Measurements from ENCODE around the gene SLC30A5. TPM values are rescaled to one million over a fixed set of nuclear protein-coding genes. Genes with fewer than 3 reads are reported as not detected.
A peak's percentile ranks its signal among the peaks of the same experiment; 100 is the strongest.

SLC30A5 gene
- total RNA-seq, 1 experiment from 2014 or later: 50.0 TPM

GRCh38 chr5:69092969-69093368 lies 845 bp upstream of the SLC30A5 start:
- intact Hi-C loops (cut with micrococcal nuclease): loop anchor here (1.0 to 10.0 kb wide), 4 partner anchors 50 to 302 kb away; a partner anchor contains a TSS
- ATAC-seq: no peak
- DNase-seq (ENCODE audit: low read depth, low spot score): no peak
- Histone ChIP-seq H3K79me2 (ENCODE audit: insufficient read depth, low read length) (peaks cover 41% of the 10 kb centered on the region), H2AFZ (ENCODE audit: low read depth, low read length, poor library complexity, severe bottlenecking) (peak overlapping the region; percentile 78), H3K9me3 (ENCODE audit: control insufficient read depth in 1 of 2, insufficient read depth in 1 of 2, low read depth in 1 of 2, low read length in 2 of 2) (no peaks in the 10 kb centered on the region), H3K4me3 (replicated peaks in 1 of 2; ENCODE audit: low read depth in 1 of 2, low read length in 2 of 2) (no peak overlapping the region), H3K9me2 (ENCODE audit: insufficient read depth) (no peaks in the 10 kb centered on the region), H3K27me3 (ENCODE audit: insufficient read depth, low read length) (no peaks in the 10 kb centered on the region), H4K20me1 (ENCODE audit: insufficient read depth) (no peaks in the 10 kb centered on the region), H3K9ac (ENCODE audit: low read length) (peak overlapping the region; percentile 8; the same call in 1 of the 2 replicates), H3K27ac (ENCODE audit: low read depth, low read length) (no peak overlapping the region), H3K36me3 (ENCODE audit: control insufficient read depth in 1 of 2, insufficient read depth in 2 of 2, low read length in 2 of 2) (peaks cover 0 to 3% of the 10 kb centered on the region in 2 experiments; a peak in 1 of 4 replicates), H3K4me1 (ENCODE audit: control insufficient read depth in 1 of 2, insufficient read depth in 2 of 2, low read length in 2 of 2) (peaks cover 0 to 14% of the 10 kb centered on the region in 2 experiments; a peak in 1 of 4 replicates), H3K4me2 (ENCODE audit: low read length) (peak overlapping the region; percentile 29)
- CTCF ChIA-PET: interaction anchor here (0.6 to 1.6 kb wide), 18 partner anchors 9 to 360 kb away, joined by 3 to 30 read pairs (median 4); partner anchors contain the start of gene CENPH
- RAD21 ChIA-PET (ENCODE audit: low non-redundant PET in 1 of 2, low total read pairs in 2 of 2, uncharacterized antibody in 2 of 2, unreplicated experiment in 2 of 2): interaction anchor here in 1 of 2 experiments (0.5 to 1.1 kb wide), 2 partner anchors 50 to 309 kb away, joined by 3 read pairs; no protein-coding TSS in a partner anchor
- BruUV-seq (replicated peaks): no TSS peak
- POLR2A ChIA-PET: interaction anchor here (1.6 kb wide), 1 partner anchor 50 kb away, joined by 4 read pairs; no protein-coding TSS in a partner anchor
- TF ChIP-seq POLR2A (IDR thresholded peaks at IDR 0.05; ENCODE audit: borderline replicate concordance, extremely low read depth, insufficient read depth, insufficient read length): no peak

GRCh38 chr5:69099302-69099701 lies 5.5 kb downstream of the SLC30A5 start:
- ChIA-PET RAD21 (ENCODE audit: low non-redundant PET in 1 of 2, low total read pairs in 2 of 2, uncharacterized antibody in 2 of 2, unreplicated experiment in 2 of 2) (no interaction called here), CTCF (no interaction called here), POLR2A (no interaction called here)
- H2AFZ ChIP-seq (ENCODE audit: low read depth, low read length, poor library complexity, severe bottlenecking): no peak overlapping the region
- ATAC-seq (no peak), DNase-seq (ENCODE audit: low read depth, low spot score) (no peak)
- H3K9me2 ChIP-seq (ENCODE audit: insufficient read depth): no peaks in the 10 kb centered on the region
- no peak overlapping the region for H3K4me2 ChIP-seq (ENCODE audit: low read length)
- peaks cover 0 to 8% of the 10 kb centered on the region in 2 experiments; a peak in 1 of 4 replicates for H3K4me1 ChIP-seq (ENCODE audit: control insufficient read depth in 1 of 2, insufficient read depth in 2 of 2, low read length in 2 of 2)
- no peak overlapping the region for H3K27ac ChIP-seq (ENCODE audit: low read depth, low read length)
- peaks cover 81% of the 10 kb centered on the region for H3K79me2 ChIP-seq (ENCODE audit: insufficient read depth, low read length)
- intact Hi-C loops (cut with micrococcal nuclease): loop anchor here (10.0 kb wide), 2 partner anchors 115 to 295 kb away; a partner anchor contains a TSS
- no peak overlapping the region for H3K4me3 ChIP-seq (replicated peaks in 1 of 2; ENCODE audit: low read depth in 1 of 2, low read length in 2 of 2)
- peaks cover 0 to 10% of the 10 kb centered on the region in 2 experiments; a peak in 2 of 4 replicates for H3K36me3 ChIP-seq (ENCODE audit: control insufficient read depth in 1 of 2, insufficient read depth in 2 of 2, low read length in 2 of 2)
- no peaks in the 10 kb centered on the region for H3K9me3 ChIP-seq (ENCODE audit: control insufficient read depth in 1 of 2, insufficient read depth in 1 of 2, low read depth in 1 of 2, low read length in 2 of 2)
- BruUV-seq (replicated peaks): no TSS peak
- H4K20me1 ChIP-seq (ENCODE audit: insufficient read depth): no peaks in the 10 kb centered on the region
- H3K27me3 ChIP-seq (ENCODE audit: insufficient read depth, low read length): no peaks in the 10 kb centered on the region
- no peak overlapping the region for H3K9ac ChIP-seq (ENCODE audit: low read length)
- TF ChIP-seq EGR1 (IDR thresholded peaks at IDR 0.05; ENCODE audit: low read depth) (no peak), SP1 (IDR thresholded peaks at IDR 0.05; ENCODE audit: low read depth) (no peak), ELF1 (IDR thresholded peaks at IDR 0.05; ENCODE audit: borderline replicate concordance, low read depth) (no peak), YY1 (IDR thresholded peaks at IDR 0.05; ENCODE audit: extremely low read depth, insufficient replicate concordance, low read depth, low read length) (no peak), ZNF274 (IDR thresholded peaks at IDR 0.05; ENCODE audit: low read depth, low read length) (no peak), REST (IDR thresholded peaks at IDR 0.05; ENCODE audit: low read depth) (no peak), MAX (IDR thresholded peaks at IDR 0.05) (no peak), JUND (IDR thresholded peaks at IDR 0.05) (no peak), ATF3 (IDR thresholded peaks at IDR 0.05) (no peak), CTCF (IDR thresholded peaks at IDR 0.05 in 2 of 3, conservative IDR thresholded peaks at IDR 0.05 in 1 of 3; ENCODE audit: borderline replicate concordance in 1 of 3, insufficient read depth in 1 of 3, low read depth in 2 of 3, low read length in 2 of 3) (no peak), CBX3 (IDR thresholded peaks at IDR 0.05; ENCODE audit: low read depth) (no peak), EZH2phosphoT487 (IDR thresholded peaks at IDR 0.05; ENCODE audit: borderline replicate concordance) (no peak), SRF (IDR thresholded peaks at IDR 0.05; ENCODE audit: low read depth) (no peak), SIN3A (IDR thresholded peaks at IDR 0.05; ENCODE audit: low read depth) (no peak)
